Gastrocnemius medialis (tissue), 4 donors: Measurements from ENCODE around the gene VPS16. TPM values are rescaled to one million over a fixed set of nuclear protein-coding genes. Genes with fewer than 3 reads are reported as not detected.
"Not testable (repeated sequence)": the region's sequence is repeated elsewhere in the genome, so short reads cannot be mapped to it uniquely, and the experiment has no call there.

Experiments used
- ATAC-seq, 2 donors: fragments of 150-250 bp; one replicate each; pipeline ENCODE4 v1.9.1; 2016
- DNase-seq, 2 donors: peaks; one replicate each; pipeline ENCODE4 v3.0.0-alpha.2; 2019
- H3K27ac ChIP-seq, 4 donors: fragments of 200-600 bp; sonication (generic); 1 replicate in 1 of 4; 2 replicates in 3 of 4; pipeline ENCODE4 v1.5.1; 2016 to 2018; ENCODE audit warnings: mild to moderate bottlenecking in 2 of 4, moderate library complexity in 1 of 4
- H3K27me3 ChIP-seq, 3 donors: fragments of 200-600 bp; sonication (generic) in 2 of 3; 1 replicate in 1 of 3; 2 replicates in 2 of 3; pipeline versions ENCODE4 v1.5.1 to v1.6.0; 2016 to 2019; ENCODE audit warnings: mild to moderate bottlenecking in 1 of 3, moderate library complexity in 1 of 3
- H3K36me3 ChIP-seq, 2 donors: fragments of 200-600 bp; sonication (generic) in 1 of 2; one replicate each; pipeline ENCODE4 v1.5.1; 2017 to 2018
- H3K4me1 ChIP-seq, 2 donors: fragments of 200-600 bp; sonication (generic) in 1 of 2; one replicate each; pipeline ENCODE4 v1.5.1; 2016 to 2017; ENCODE audit warnings: mild to moderate bottlenecking in 2 of 2
- H3K4me3 ChIP-seq, 4 donors: fragments of 200-600 bp; sonication (generic) in 3 of 4; 1 replicate in 1 of 4; 2 replicates in 3 of 4; pipeline ENCODE4 v1.5.1; 2016 to 2019; ENCODE audit warnings: mild to moderate bottlenecking in 2 of 4
- H3K9me3 ChIP-seq, 3 donors: fragments of 200-600 bp; sonication (generic) in 2 of 3; 1 replicate in 1 of 3; 2 replicates in 2 of 3; pipeline ENCODE4 v1.5.1; 2016 to 2019
- CTCF ChIP-seq, 5 experiments: fragments of 450-650 bp in 3 of 5; fragments of 200-600 bp in 2 of 5; sonication (generic) in 2 of 5; IDR thresholded peaks in 4 of 5; conservative IDR thresholded peaks in 1 of 5; 1 replicate in 4 of 5; 2 replicates in 1 of 5; pipeline ENCODE4 v1.5.1; 2016 to 2019; ENCODE audit warnings: antibody characterized with exemption in 5 of 5, mild to moderate bottlenecking in 3 of 5, moderate library complexity in 3 of 5
- POLR2A ChIP-seq, 2 donors: fragments of 450-650 bp; IDR thresholded peaks; one replicate each; pipeline ENCODE4 v1.6.1; 2017; ENCODE audit warnings: antibody characterized with exemption in 2 of 2, mild to moderate bottlenecking in 2 of 2, moderate library complexity in 2 of 2
- in situ Hi-C, 4 donors: fragments of 200-750 bp; cut with MboI; loops; one replicate each; pipeline versions ENCODE4 v1.15.0 to v1.8.0; 2017; ENCODE audit warnings: low sequenced_read_pairs in 4 of 4
- intact Hi-C: fragments of 100-400 bp; cut with DNase I; formaldehyde crosslinking; loops from one replicate; pipeline ENCODE4 v1.15.1; 2023; ENCODE audit warnings: low total_unique reads
- total RNA-seq, 4 donors: library from RNA; depleted of rRNA; stranded (reverse); fragments of >200 nt; gene quantifications; one replicate each; pipeline versions ENCODE4 v1.1.0 to v1.2.3, GENCODE V29; 2016

The VPS16 gene
- total RNA-seq, 4 donors from 2014 or later, result 17.3 to 26.4 (median 21.6) TPM

- Histone ChIP-seq H3K36me3 (no peaks in the 10 kb centered on the region), H3K27ac (no peak overlapping the region), H3K27me3 (peaks cover 42 to 69% (median 51%) of the 10 kb centered on the region in 3 donors), H3K4me3 (no peak overlapping the region), H3K4me1 (no peaks in the 10 kb centered on the region), H3K9me3 (peaks cover 0 to 1% (median 0%) of the 10 kb centered on the region in 3 donors)
- TF ChIP-seq POLR2A (IDR thresholded peaks at IDR 0.05) (no peak), CTCF (IDR thresholded peaks at IDR 0.05 in 4 of 5, conservative IDR thresholded peaks at IDR 0.05 in 1 of 5) (no peak)
- ATAC-seq (no peak), DNase-seq (no peak)
- in situ Hi-C loops, result no loop called here
- intact Hi-C loops, result no loop called here
These were observed 34.2 kb upstream of the VPS16 start for GRCh38 chr20:2806351-2806701.

GRCh38 chr20:2807019-2807418 is 33.5 kb upstream of the VPS16 start:
- no peaks in the 10 kb centered on the region for H3K36me3 ChIP-seq
- no peak for DNase-seq
- peaks cover 44 to 66% (median 44%) of the 10 kb centered on the region in 3 donors for H3K27me3 ChIP-seq
- H3K9me3 ChIP-seq, result peaks cover 0 to 3% (median 0%) of the 10 kb centered on the region in 3 donors
- no peak overlapping the region for H3K27ac ChIP-seq
- no peaks in the 10 kb centered on the region for H3K4me1 ChIP-seq
- in situ Hi-C loops (no loop called here), intact Hi-C loops (no loop called here)
- ATAC-seq, result no peak
- H3K4me3 ChIP-seq, result no peak overlapping the region
- TF ChIP-seq CTCF (IDR thresholded peaks at IDR 0.05 in 4 of 5, conservative IDR thresholded peaks at IDR 0.05 in 1 of 5) (no peak), POLR2A (IDR thresholded peaks at IDR 0.05) (no peak)

- H3K4me1 ChIP-seq, H3K36me3 ChIP-seq, in situ Hi-C loops, H3K4me3 ChIP-seq, H3K27ac ChIP-seq, DNase-seq, ATAC-seq, intact Hi-C loops, H3K9me3 ChIP-seq: not testable (repeated sequence)
- H3K27me3 ChIP-seq, result peaks cover 41 to 62% (median 45%) of the 10 kb centered on the region in 3 donors
These were observed 32.6 kb upstream of the VPS16 start for GRCh38 chr20:2807929-2808328.

GRCh38 chr20:2809690-2810089 is 30.9 kb upstream of the VPS16 start:
- TF ChIP-seq CTCF (IDR thresholded peaks at IDR 0.05 in 4 of 5, conservative IDR thresholded peaks at IDR 0.05 in 1 of 5) (no peak), POLR2A (IDR thresholded peaks at IDR 0.05) (no peak)

GRCh38 chr20:2812189-2812588 is 28.4 kb upstream of the VPS16 start:
- intact Hi-C loops, result no loop called here
- Histone ChIP-seq H3K9me3 (peaks cover 0 to 5% (median 0%) of the 10 kb centered on the region in 3 donors), H3K27me3 (peaks cover 9 to 27% (median 18%) of the 10 kb centered on the region in 3 donors), H3K27ac (no peak overlapping the region), H3K36me3 (no peaks in the 10 kb centered on the region), H3K4me3 (no peak overlapping the region), H3K4me1 (no peaks in the 10 kb centered on the region)
- in situ Hi-C loops, result no loop called here
- no peak for TF ChIP-seq CTCF (IDR thresholded peaks at IDR 0.05 in 4 of 5, conservative IDR thresholded peaks at IDR 0.05 in 1 of 5)
- TF ChIP-seq POLR2A (IDR thresholded peaks at IDR 0.05), result no peak
- ATAC-seq (no peak), DNase-seq (no peak)

More at GRCh38 chr20:2809690-2810089, 30.9 kb upstream of the VPS16 start:
- Histone ChIP-seq H3K36me3 (no peaks in the 10 kb centered on the region), H3K4me1 (no peaks in the 10 kb centered on the region), H3K27me3 (peaks cover 25 to 46% (median 37%) of the 10 kb centered on the region in 3 donors), H3K27ac (no peak overlapping the region), H3K4me3 (no peak overlapping the region), H3K9me3 (peaks cover 0 to 5% (median 0%) of the 10 kb centered on the region in 3 donors)
- ATAC-seq (no peak), DNase-seq (no peak)
- intact Hi-C loops, result no loop called here
- in situ Hi-C loops, result no loop called here
